ENCODE data around the gene MAGEB2.

The MAGEB2 gene

DNA sequence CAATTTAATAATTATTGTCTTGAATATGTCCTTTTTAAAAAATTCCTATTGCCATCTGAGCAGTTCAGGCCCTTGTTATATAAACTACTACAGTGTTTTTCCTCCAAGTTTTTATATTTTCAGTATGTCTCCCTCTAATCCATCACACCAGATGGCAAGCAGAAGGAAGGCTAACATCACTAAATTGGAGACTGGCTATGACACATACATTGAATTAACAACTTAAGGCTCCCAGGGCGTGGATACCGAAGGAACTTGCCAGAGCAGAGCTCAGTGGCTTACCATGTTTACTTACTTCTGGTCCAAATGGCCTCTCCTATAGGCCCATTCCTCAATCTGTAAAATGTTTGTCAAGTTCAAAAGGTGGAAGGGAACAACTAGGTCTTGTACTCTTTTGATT, 44.6 kb downstream of the MAGEB2 start:
- no peak overlapping the region for H3K4me2 ChIP-seq (ENCODE audit: insufficient read depth, low read length)
- H3K27ac ChIP-seq (ENCODE audit: low read length) = no peak overlapping the region
- H3K4me1 ChIP-seq (ENCODE audit: insufficient read depth, low read length) = no peaks in the 10 kb centered on the region
- no peaks in the 10 kb centered on the region for H3K79me2 ChIP-seq (ENCODE audit: insufficient read depth, low read length)
- H3K9me3 ChIP-seq (ENCODE audit: insufficient read depth, low read length, severe bottlenecking) = no peaks in the 10 kb centered on the region
- H3K27me3 ChIP-seq (ENCODE audit: insufficient read depth, low read length, poor library complexity) = no peaks in the 10 kb centered on the region
- H4K20me1 ChIP-seq (ENCODE audit: insufficient read depth, low read length) = no peaks in the 10 kb centered on the region
- H3K36me3 ChIP-seq (ENCODE audit: insufficient read depth, low read length) = no peaks in the 10 kb centered on the region
- no peak overlapping the region for H3K4me3 ChIP-seq (ENCODE audit: low read depth in 1 of 2, low read length in 2 of 2)
- H2AFZ ChIP-seq (ENCODE audit: low read depth, low read length) = no peak overlapping the region
- DNase-seq (no peak), ATAC-seq (ENCODE audit: insufficient read depth, low read depth) (no peak)
- H3K9ac ChIP-seq (ENCODE audit: low read depth, low read length) = no peak overlapping the region
- TF ChIP-seq, protein P1, sequence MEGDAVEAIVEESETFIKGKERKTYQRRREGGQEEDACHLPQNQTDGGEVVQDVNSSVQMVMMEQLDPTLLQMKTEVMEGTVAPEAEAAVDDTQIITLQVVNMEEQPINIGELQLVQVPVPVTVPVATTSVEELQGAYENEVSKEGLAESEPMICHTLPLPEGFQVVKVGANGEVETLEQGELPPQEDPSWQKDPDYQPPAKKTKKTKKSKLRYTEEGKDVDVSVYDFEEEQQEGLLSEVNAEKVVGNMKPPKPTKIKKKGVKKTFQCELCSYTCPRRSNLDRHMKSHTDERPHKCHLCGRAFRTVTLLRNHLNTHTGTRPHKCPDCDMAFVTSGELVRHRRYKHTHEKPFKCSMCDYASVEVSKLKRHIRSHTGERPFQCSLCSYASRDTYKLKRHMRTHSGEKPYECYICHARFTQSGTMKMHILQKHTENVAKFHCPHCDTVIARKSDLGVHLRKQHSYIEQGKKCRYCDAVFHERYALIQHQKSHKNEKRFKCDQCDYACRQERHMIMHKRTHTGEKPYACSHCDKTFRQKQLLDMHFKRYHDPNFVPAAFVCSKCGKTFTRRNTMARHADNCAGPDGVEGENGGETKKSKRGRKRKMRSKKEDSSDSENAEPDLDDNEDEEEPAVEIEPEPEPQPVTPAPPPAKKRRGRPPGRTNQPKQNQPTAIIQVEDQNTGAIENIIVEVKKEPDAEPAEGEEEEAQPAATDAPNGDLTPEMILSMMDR (IDR thresholded peaks at IDR 0.05; ENCODE audit: borderline replicate concordance, extremely low read depth, low read length, poor library complexity, severe bottlenecking) = no peak
- no peak for TF ChIP-seq EZH2 (IDR thresholded peaks at IDR 0.05; ENCODE audit: borderline replicate concordance, low read depth, low read length, severe bottlenecking)

DNA sequence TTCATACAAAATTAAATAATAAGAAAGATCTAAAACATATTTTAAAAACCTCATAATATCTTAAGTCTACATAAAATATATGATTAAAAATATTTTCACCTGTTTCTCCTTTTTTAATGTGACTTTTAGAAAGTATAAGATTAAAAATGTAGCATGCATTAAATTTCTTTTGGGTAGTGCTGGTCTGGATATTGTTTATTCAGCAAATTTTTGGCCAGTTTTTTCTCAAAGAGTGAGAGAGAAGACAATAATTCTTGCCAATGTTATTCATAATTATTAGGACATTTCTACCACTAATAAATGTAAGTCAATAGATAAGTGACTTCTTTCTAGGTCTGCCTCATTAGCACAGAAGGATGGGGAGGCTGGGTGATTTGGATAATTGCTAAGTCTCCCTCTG, 45.6 kb downstream of the MAGEB2 start:
- Histone ChIP-seq H4K20me1 (ENCODE audit: insufficient read depth, low read length) (no peaks in the 10 kb centered on the region), H3K27ac (ENCODE audit: low read length) (no peak overlapping the region), H3K79me2 (ENCODE audit: insufficient read depth, low read length) (no peaks in the 10 kb centered on the region), H3K27me3 (ENCODE audit: insufficient read depth, low read length, poor library complexity) (no peaks in the 10 kb centered on the region), H3K4me3 (ENCODE audit: low read depth in 1 of 2, low read length in 2 of 2) (no peak overlapping the region), H3K9ac (ENCODE audit: low read depth, low read length) (no peak overlapping the region), H3K4me1 (ENCODE audit: insufficient read depth, low read length) (no peaks in the 10 kb centered on the region), H3K4me2 (ENCODE audit: insufficient read depth, low read length) (no peak overlapping the region), H3K9me3 (ENCODE audit: insufficient read depth, low read length, severe bottlenecking) (no peaks in the 10 kb centered on the region), H2AFZ (ENCODE audit: low read depth, low read length) (no peak overlapping the region), H3K36me3 (ENCODE audit: insufficient read depth, low read length) (no peaks in the 10 kb centered on the region)
- ATAC-seq (ENCODE audit: insufficient read depth, low read depth) (no peak), DNase-seq (no peak)
- TF ChIP-seq, protein P1 (IDR thresholded peaks at IDR 0.05; ENCODE audit: borderline replicate concordance, extremely low read depth, low read length, poor library complexity, severe bottlenecking) = no peak
- no peak for TF ChIP-seq EZH2 (IDR thresholded peaks at IDR 0.05; ENCODE audit: borderline replicate concordance, low read depth, low read length, severe bottlenecking)

DNA sequence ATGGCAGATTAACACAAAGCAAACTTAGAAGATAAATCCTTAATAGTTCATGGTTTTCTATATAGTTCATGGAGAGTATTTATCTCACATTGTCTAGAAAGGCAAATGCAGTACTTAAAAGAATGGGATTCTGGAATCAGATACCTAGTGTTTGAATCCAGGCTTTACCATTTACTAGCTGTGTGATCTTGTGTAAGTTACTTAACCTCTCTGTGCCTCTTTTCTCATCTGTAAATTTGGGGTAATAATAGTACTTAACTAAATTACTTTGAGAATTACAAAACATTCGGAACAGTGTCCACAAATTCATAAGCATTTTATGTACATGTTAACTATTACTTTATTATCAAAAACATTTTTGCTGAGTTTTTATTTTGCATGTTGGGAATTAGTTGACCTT, 47.4 kb downstream of the MAGEB2 start:
- H4K20me1 ChIP-seq (ENCODE audit: insufficient read depth, low read length) = no peaks in the 10 kb centered on the region
- H3K4me2 ChIP-seq (ENCODE audit: insufficient read depth, low read length) = no peak overlapping the region
- ATAC-seq (ENCODE audit: insufficient read depth, low read depth) (no peak), DNase-seq (no peak)
- no peaks in the 10 kb centered on the region for H3K4me1 ChIP-seq (ENCODE audit: insufficient read depth, low read length)
- H3K36me3 ChIP-seq (ENCODE audit: insufficient read depth, low read length) = no peaks in the 10 kb centered on the region
- H3K4me3 ChIP-seq (ENCODE audit: low read depth in 1 of 2, low read length in 2 of 2) = no peak overlapping the region
- H2AFZ ChIP-seq (ENCODE audit: low read depth, low read length) = no peak overlapping the region
- H3K27ac ChIP-seq (ENCODE audit: low read length) = no peak overlapping the region
- H3K79me2 ChIP-seq (ENCODE audit: insufficient read depth, low read length) = no peaks in the 10 kb centered on the region
- no peaks in the 10 kb centered on the region for H3K9me3 ChIP-seq (ENCODE audit: insufficient read depth, low read length, severe bottlenecking)
- TF ChIP-seq, protein P1 (IDR thresholded peaks at IDR 0.05; ENCODE audit: borderline replicate concordance, extremely low read depth, low read length, poor library complexity, severe bottlenecking) = no peak
- TF ChIP-seq EZH2 (IDR thresholded peaks at IDR 0.05; ENCODE audit: borderline replicate concordance, low read depth, low read length, severe bottlenecking) = no peak
- H3K27me3 ChIP-seq (ENCODE audit: insufficient read depth, low read length, poor library complexity) = no peaks in the 10 kb centered on the region
- no peak overlapping the region for H3K9ac ChIP-seq (ENCODE audit: low read depth, low read length)

Data from DND-41 (cell line).